Measurements from ENCODE around the gene BSN.

GRCh38 chr3:49623071-49623470, 68.8 kb downstream of the BSN start:
- TF ChIP-seq CREB1 (IDR thresholded peaks at IDR 0.05; ENCODE audit: low read depth) (no peak), ZBTB7A (IDR thresholded peaks at IDR 0.05; ENCODE audit: low read depth) (no peak), CEBPB (IDR thresholded peaks at IDR 0.05) (no peak), RAD21 (IDR thresholded peaks at IDR 0.05; ENCODE audit: low read depth) (no peak), EP300 (IDR thresholded peaks at IDR 0.05; ENCODE audit: borderline replicate concordance) (no peak), YY1 (IDR thresholded peaks at IDR 0.05; ENCODE audit: low read depth) (no peak), NFIC (IDR thresholded peaks at IDR 0.05) (no peak), FOXM1 (IDR thresholded peaks at IDR 0.05; ENCODE audit: borderline replicate concordance, low read depth) (no peak), TAF1 (IDR thresholded peaks at IDR 0.05; ENCODE audit: low read depth) (no peak), TCF12 (IDR thresholded peaks at IDR 0.05; ENCODE audit: low read depth) (no peak), EGR1 (IDR thresholded peaks at IDR 0.05) (no peak)
- TF ChIP-seq, protein P1, sequence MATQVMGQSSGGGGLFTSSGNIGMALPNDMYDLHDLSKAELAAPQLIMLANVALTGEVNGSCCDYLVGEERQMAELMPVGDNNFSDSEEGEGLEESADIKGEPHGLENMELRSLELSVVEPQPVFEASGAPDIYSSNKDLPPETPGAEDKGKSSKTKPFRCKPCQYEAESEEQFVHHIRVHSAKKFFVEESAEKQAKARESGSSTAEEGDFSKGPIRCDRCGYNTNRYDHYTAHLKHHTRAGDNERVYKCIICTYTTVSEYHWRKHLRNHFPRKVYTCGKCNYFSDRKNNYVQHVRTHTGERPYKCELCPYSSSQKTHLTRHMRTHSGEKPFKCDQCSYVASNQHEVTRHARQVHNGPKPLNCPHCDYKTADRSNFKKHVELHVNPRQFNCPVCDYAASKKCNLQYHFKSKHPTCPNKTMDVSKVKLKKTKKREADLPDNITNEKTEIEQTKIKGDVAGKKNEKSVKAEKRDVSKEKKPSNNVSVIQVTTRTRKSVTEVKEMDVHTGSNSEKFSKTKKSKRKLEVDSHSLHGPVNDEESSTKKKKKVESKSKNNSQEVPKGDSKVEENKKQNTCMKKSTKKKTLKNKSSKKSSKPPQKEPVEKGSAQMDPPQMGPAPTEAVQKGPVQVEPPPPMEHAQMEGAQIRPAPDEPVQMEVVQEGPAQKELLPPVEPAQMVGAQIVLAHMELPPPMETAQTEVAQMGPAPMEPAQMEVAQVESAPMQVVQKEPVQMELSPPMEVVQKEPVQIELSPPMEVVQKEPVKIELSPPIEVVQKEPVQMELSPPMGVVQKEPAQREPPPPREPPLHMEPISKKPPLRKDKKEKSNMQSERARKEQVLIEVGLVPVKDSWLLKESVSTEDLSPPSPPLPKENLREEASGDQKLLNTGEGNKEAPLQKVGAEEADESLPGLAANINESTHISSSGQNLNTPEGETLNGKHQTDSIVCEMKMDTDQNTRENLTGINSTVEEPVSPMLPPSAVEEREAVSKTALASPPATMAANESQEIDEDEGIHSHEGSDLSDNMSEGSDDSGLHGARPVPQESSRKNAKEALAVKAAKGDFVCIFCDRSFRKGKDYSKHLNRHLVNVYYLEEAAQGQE (IDR thresholded peaks at IDR 0.05; ENCODE audit: low read depth): no peak
- TF ChIP-seq, protein P2, sequence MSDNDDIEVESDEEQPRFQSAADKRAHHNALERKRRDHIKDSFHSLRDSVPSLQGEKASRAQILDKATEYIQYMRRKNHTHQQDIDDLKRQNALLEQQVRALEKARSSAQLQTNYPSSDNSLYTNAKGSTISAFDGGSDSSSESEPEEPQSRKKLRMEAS (IDR thresholded peaks at IDR 0.05): no peak
